MCF 10A (cell line): Measurements from ENCODE around the gene SFT2D2. TPM values are rescaled to one million over a fixed set of nuclear protein-coding genes. Genes with fewer than 3 reads are reported as not detected.

ENCODE experiments used
- BruUV-seq: library from RNA; stranded (reverse); fragments of 400-500 nt; replicated peaks from 2 replicates; lab custom pipeline; 2021; lab: Mats Ljungman, UMichigan
- CTCF ChIA-PET: fragments of 300-600 bp; sonication (Branson Sonifier 250); formaldehyde crosslinking; extraction: SDS; loops from one replicate; lab custom pipeline; 2021; ENCODE audit warnings: antibody characterized with exemption, inconsistent platforms; lab: Yijun Ruan, JAX
- POLR2A ChIA-PET: fragments of 300-600, 350-650 bp; sonication (Branson Sonifier 250); formaldehyde crosslinking; extraction: SDS; loops from one replicate; lab custom pipeline; 2020; ENCODE audit warnings: antibody characterized with exemption, inconsistent platforms; lab: Yijun Ruan, JAX
- DNase-seq: peaks from one replicate; pipeline ENCODE4 v3.0.0-alpha.2; 2018; ENCODE audit not compliant: unreplicated experiment
- H3K27ac Mint-ChIP-seq: one replicate; pipeline ENCODE4 v1.8.0; 2022; ENCODE audit warnings: mild to moderate bottlenecking, low read depth, mixed read lengths; ENCODE audit not compliant: unreplicated experiment
- H3K27me3 Mint-ChIP-seq: one replicate; pipeline ENCODE4 v1.8.0; 2022; ENCODE audit warnings: mixed read lengths; ENCODE audit not compliant: insufficient read depth, unreplicated experiment
- H3K36me3 Mint-ChIP-seq: one replicate; pipeline ENCODE4 v1.8.0; 2022; ENCODE audit warnings: mild to moderate bottlenecking, moderate library complexity, mixed read lengths; ENCODE audit not compliant: insufficient read depth, unreplicated experiment
- H3K4me1 Mint-ChIP-seq: one replicate; pipeline ENCODE4 v1.8.0; 2022; ENCODE audit warnings: mixed read lengths; ENCODE audit not compliant: insufficient read depth, unreplicated experiment
- H3K4me3 Mint-ChIP-seq: one replicate; pipeline ENCODE4 v1.8.0; 2022; ENCODE audit warnings: mild to moderate bottlenecking, moderate library complexity, mixed read lengths; ENCODE audit not compliant: unreplicated experiment
- H3K9me3 Mint-ChIP-seq: one replicate; pipeline ENCODE4 v1.8.0; 2022; ENCODE audit warnings: mixed read lengths; ENCODE audit not compliant: unreplicated experiment
- intact Hi-C: fragments of 100-400 bp; cut with micrococcal nuclease; formaldehyde crosslinking; loops from 2 replicates; pipeline ENCODE4 v1.14.1; 2022
- total RNA-seq: library from RNA; stranded (reverse); gene quantifications from 2 replicates; pipeline ENCODE4 v1.2.3, GENCODE V29; 2022
- TF ChIP-seq, protein P1 (sequence below): fragments of 200-600 bp; IDR thresholded peaks from one replicate; pipeline ENCODE4 v1.8.0; 2022; ENCODE audit warnings: antibody characterized with exemption, mild to moderate bottlenecking; ENCODE audit not compliant: unreplicated experiment

The SFT2D2 gene
- total RNA-seq, 1 experiment from 2014 or later, result 56.5 TPM

DNA sequence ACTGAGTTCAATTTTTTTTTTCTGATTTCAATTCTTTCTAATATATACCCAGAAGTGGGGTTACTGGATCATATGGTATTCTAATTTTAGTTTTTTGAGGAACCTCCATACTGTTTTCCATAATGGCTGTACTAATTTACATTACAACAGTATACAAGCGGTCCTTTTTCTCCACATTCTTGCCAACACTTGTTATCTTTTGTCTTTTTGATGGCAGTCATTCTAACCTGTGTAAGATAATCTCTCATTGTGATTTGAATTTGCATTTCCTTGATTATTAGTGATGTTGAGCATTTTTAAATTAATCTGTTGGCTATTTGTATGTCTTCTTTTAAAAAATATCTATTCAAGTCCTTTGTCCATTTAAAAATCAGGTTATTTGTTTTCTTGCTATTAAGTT is 33.8 kb downstream of the SFT2D2 start:
- DNase-seq, result no peak
- Mint-ChIP-seq H3K4me3 (no peak overlapping the region), H3K27me3 (no peaks in the 10 kb centered on the region), H3K36me3 (peaks cover 25% of the 10 kb centered on the region), H3K4me1 (peaks cover 20% of the 10 kb centered on the region), H3K9me3 (peaks cover 7% of the 10 kb centered on the region), H3K27ac (no peak overlapping the region)
- CTCF ChIA-PET, result interaction anchor here (0.6 to 4.7 kb wide), 5 partner anchors 24 to 175 kb away, joined by 3 to 27 read pairs (median 3); no protein-coding TSS in a partner anchor
- TF ChIP-seq, protein P1, sequence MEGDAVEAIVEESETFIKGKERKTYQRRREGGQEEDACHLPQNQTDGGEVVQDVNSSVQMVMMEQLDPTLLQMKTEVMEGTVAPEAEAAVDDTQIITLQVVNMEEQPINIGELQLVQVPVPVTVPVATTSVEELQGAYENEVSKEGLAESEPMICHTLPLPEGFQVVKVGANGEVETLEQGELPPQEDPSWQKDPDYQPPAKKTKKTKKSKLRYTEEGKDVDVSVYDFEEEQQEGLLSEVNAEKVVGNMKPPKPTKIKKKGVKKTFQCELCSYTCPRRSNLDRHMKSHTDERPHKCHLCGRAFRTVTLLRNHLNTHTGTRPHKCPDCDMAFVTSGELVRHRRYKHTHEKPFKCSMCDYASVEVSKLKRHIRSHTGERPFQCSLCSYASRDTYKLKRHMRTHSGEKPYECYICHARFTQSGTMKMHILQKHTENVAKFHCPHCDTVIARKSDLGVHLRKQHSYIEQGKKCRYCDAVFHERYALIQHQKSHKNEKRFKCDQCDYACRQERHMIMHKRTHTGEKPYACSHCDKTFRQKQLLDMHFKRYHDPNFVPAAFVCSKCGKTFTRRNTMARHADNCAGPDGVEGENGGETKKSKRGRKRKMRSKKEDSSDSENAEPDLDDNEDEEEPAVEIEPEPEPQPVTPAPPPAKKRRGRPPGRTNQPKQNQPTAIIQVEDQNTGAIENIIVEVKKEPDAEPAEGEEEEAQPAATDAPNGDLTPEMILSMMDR, result no peak
- POLR2A ChIA-PET, result interaction anchor here (1.0 kb wide), 1 partner anchor 17 kb away, joined by 3 read pairs; no protein-coding TSS in a partner anchor
- BruUV-seq, result no TSS peak
- intact Hi-C loops, result no loop called here

DNA sequence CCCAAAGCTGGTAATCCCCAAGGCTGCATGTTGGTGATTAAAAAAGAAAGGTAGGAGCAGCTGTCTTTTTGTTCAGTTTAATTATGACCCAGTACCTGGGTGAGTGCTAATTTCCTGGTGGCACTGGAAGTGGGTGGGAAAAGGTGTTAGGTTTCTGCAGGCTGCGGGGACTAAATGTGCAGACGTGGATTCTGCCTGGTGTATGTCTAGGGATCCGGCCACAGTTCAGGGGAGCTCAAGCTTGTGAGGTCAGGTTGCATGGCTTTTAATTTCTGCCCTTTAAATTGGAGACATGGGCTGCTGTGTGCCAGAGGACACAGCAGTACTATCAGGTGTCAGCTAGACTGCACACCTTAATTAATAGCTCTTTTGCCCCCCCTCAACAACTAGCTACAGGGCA is 34.6 kb downstream of the SFT2D2 start:
- Mint-ChIP-seq H3K4me1 (peaks cover 20% of the 10 kb centered on the region), H3K27me3 (no peaks in the 10 kb centered on the region), H3K4me3 (no peak overlapping the region), H3K27ac (no peak overlapping the region), H3K36me3 (peaks cover 28% of the 10 kb centered on the region), H3K9me3 (peaks cover under 1% of the 10 kb centered on the region)
- ChIA-PET CTCF (interaction anchor here (0.6 to 4.7 kb wide), 3 partner anchors 25 to 1532 kb away, joined by 4 to 27 read pairs (median 4); no protein-coding TSS in a partner anchor), POLR2A (interaction anchor here (1.0 kb wide), 1 partner anchor 16 kb away, joined by 3 read pairs; no protein-coding TSS in a partner anchor)
- no peak for DNase-seq
- TF ChIP-seq, protein P1, result no peak
- BruUV-seq, result no TSS peak
- intact Hi-C loops, result no loop called here

DNA sequence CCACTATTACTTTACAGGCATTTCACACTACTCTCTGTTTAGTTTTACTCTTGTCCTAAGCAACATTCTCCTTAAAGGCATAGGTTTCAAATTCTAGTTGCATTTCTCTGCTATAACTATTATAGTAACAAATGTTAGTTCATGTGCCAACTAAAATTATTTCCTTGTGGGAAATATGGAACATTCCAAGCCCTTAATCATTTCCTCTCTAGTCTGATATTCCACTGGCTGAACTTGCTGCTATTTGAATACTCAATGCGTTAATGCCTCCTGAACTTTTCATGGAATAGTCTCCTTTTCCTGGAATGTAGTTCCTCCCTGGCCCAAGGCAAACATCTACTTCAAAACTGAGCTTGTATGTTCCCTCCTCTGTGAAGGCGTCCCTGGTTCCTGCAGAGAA is 35.6 kb downstream of the SFT2D2 start:
- no TSS peak for BruUV-seq
- Mint-ChIP-seq H3K9me3 (no peaks in the 10 kb centered on the region), H3K4me3 (no peak overlapping the region), H3K27me3 (no peaks in the 10 kb centered on the region), H3K27ac (no peak overlapping the region), H3K4me1 (peaks cover 23% of the 10 kb centered on the region), H3K36me3 (peaks cover 28% of the 10 kb centered on the region)
- intact Hi-C loops, result no loop called here
- DNase-seq, result peak; percentile 30
- CTCF ChIA-PET, result interaction anchor here (0.7 to 4.7 kb wide), 6 partner anchors 18 to 126 kb away, joined by 3 to 27 read pairs (median 4); no protein-coding TSS in a partner anchor
- POLR2A ChIA-PET, result interaction anchor here (0.8 to 1.8 kb wide), 4 partner anchors 24 to 40 kb away, joined by 3 to 5 read pairs (median 4); no protein-coding TSS in a partner anchor
- TF ChIP-seq, protein P1, result no peak

DNA sequence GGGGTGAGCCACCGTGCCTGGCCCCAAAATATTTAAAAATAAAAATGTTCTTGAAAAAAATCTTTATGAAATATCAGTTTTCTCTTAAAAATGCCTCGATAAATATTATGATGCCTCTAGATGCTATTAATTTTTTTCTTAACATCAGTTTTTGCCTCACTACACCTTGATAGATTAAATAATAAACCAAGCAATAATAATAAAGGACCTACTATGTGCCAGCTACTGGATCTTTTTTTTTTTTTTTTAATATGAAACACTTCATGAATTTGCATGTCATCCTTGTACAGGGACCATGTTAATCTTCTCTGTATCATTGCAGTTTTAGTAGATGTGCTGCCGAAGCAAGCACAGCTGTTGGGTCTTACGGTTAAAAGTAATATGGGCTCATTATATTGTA is 37.3 kb downstream of the SFT2D2 start:
- DNase-seq, result no peak
- ChIA-PET CTCF (interaction anchor here (0.7 to 4.7 kb wide), 6 partner anchors 11 to 181 kb away, joined by 3 to 27 read pairs (median 4); no protein-coding TSS in a partner anchor), POLR2A (no interaction called here)
- H3K4me3 Mint-ChIP-seq, result no peak overlapping the region
- H3K27me3 Mint-ChIP-seq, result no peaks in the 10 kb centered on the region
- peaks cover 34% of the 10 kb centered on the region for H3K4me1 Mint-ChIP-seq
- H3K27ac Mint-ChIP-seq, result no peak overlapping the region
- TF ChIP-seq, protein P1, result no peak
- H3K9me3 Mint-ChIP-seq, result no peaks in the 10 kb centered on the region
- peaks cover 25% of the 10 kb centered on the region for H3K36me3 Mint-ChIP-seq
- intact Hi-C loops, result no loop called here
- no TSS peak for BruUV-seq
